ENCODE results near the gene CORIN. TPM values are rescaled to one million over a fixed set of nuclear protein-coding genes. Genes with fewer than 3 reads are reported as not detected.
"Not testable (repeated sequence)": the region's sequence is repeated elsewhere in the genome, so short reads cannot be mapped to it uniquely, and the experiment has no call there.

The CORIN gene
- total RNA-seq, 4 donors from 2014 or later = 0.11 to 0.96 (median 0.21) TPM

DNA sequence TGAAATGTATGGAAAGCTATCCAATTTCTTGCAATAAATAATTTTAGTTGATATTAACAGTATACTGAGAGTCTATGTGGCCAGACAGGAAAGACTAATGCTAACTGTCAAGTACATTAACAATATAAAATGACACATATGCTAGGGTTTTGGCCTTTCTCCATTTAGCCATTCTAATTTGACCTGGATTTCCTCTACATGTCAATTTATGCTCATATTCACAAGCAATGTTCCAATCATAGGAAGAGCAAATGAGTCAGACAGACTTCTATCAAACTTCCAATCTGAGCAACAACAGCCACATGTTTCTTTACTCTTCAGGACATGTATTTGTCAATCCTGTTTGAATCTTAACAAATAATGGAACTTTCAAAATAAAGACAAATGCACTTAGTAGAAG, 53.6 kb downstream of the CORIN start:
- no peak overlapping the region for H3K27ac ChIP-seq
- H3K4me1 ChIP-seq = no peaks in the 10 kb centered on the region
- DNase-seq = no peak
- no peaks in the 10 kb centered on the region for H3K9me3 ChIP-seq
- TF ChIP-seq, protein P1, sequence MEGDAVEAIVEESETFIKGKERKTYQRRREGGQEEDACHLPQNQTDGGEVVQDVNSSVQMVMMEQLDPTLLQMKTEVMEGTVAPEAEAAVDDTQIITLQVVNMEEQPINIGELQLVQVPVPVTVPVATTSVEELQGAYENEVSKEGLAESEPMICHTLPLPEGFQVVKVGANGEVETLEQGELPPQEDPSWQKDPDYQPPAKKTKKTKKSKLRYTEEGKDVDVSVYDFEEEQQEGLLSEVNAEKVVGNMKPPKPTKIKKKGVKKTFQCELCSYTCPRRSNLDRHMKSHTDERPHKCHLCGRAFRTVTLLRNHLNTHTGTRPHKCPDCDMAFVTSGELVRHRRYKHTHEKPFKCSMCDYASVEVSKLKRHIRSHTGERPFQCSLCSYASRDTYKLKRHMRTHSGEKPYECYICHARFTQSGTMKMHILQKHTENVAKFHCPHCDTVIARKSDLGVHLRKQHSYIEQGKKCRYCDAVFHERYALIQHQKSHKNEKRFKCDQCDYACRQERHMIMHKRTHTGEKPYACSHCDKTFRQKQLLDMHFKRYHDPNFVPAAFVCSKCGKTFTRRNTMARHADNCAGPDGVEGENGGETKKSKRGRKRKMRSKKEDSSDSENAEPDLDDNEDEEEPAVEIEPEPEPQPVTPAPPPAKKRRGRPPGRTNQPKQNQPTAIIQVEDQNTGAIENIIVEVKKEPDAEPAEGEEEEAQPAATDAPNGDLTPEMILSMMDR (IDR thresholded peaks at IDR 0.05) = no peak
- TF ChIP-seq POLR2A (IDR thresholded peaks at IDR 0.05) = no peak
- no peaks in the 10 kb centered on the region for H3K27me3 ChIP-seq
- no peaks in the 10 kb centered on the region for H3K36me3 ChIP-seq
- H3K4me3 ChIP-seq (replicated peaks in 1 of 3) = no peak overlapping the region
- intact Hi-C loops (cut with DNase I) = no loop called here

DNA sequence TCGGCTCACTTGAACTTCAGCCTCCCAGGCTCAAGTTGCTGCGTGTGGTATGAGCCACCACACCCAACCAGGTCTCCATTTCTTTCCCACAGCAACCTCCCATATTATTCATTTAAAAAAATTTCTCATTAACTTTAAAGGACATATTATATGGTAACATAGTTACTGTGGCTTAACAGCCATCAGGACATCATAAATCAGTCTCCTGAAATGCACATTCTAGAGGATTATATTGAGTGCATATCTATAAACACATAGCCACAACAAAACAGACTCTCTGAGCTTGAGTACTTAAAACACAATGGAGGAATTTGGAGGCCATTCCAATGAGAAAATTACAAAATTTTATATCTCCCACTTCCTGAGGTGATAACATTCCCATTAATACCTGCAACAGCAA, 61.5 kb downstream of the CORIN start:
- Histone ChIP-seq H3K4me1 (no peaks in the 10 kb centered on the region), H3K9me3 (no peaks in the 10 kb centered on the region), H3K27me3 (no peaks in the 10 kb centered on the region), H3K4me3 (replicated peaks in 1 of 3) (no peak overlapping the region), H3K36me3 (no peaks in the 10 kb centered on the region), H3K27ac (no peak overlapping the region)
- TF ChIP-seq, protein P1 (IDR thresholded peaks at IDR 0.05) = no peak
- TF ChIP-seq POLR2A (IDR thresholded peaks at IDR 0.05) = no peak
- no peak for DNase-seq
- intact Hi-C loops (cut with DNase I) = no loop called here
- 81 to 93% methylated on average over 2 of the region's 2 CpGs for WGBS, 2 donors

DNA sequence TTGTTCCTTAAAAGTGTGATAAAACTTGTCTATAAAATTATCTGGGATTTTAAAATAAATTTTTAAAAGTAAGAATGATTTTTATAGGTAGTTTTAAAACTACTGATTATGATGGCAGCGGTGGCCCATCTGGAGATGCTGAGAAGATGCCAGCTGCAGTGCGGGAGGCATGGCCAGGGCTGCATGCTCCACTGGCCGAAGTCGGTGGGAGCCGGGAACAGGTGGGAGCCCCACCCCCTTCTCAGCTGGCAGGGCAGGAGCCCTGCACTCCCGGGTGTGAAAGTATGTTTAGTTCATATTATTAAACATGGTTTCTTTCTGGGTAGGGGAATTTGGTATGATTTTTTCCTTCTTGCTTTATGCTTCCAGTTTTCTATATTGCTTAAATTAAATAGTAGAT, 63.8 kb downstream of the CORIN start:
- no peak overlapping the region for H3K4me3 ChIP-seq (replicated peaks in 1 of 3)
- no peaks in the 10 kb centered on the region for H3K9me3 ChIP-seq
- TF ChIP-seq, protein P1 (IDR thresholded peaks at IDR 0.05) = no peak
- TF ChIP-seq POLR2A (IDR thresholded peaks at IDR 0.05) = no peak
- 38 to 40% methylated on average over 6 of the region's 6 CpGs for WGBS, 2 donors
- intact Hi-C loops (cut with DNase I) = no loop called here
- no peak overlapping the region for H3K27ac ChIP-seq
- no peaks in the 10 kb centered on the region for H3K36me3 ChIP-seq
- H3K27me3 ChIP-seq = no peaks in the 10 kb centered on the region
- DNase-seq = no peak
- H3K4me1 ChIP-seq = no peaks in the 10 kb centered on the region

DNA sequence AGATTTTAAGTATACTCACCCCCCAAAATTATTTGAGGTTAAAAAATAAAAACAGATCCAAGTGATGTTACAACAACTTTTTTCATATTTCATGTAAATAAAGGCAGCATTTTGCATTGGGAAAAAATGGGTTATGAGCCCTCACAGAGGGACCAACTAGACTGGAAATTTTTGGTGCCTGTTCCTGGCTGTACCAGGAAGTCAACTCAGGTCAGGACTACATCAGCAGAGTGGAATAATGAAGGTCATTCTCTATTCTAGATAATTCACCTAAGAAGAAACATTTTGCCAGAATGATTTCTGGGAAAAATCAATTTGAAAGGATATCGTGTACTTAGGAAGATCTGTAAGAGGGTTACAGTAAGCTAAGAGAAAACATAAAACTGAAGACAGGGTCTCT, 66.8 kb downstream of the CORIN start:
- no peaks in the 10 kb centered on the region for H3K4me1 ChIP-seq
- no peaks in the 10 kb centered on the region for H3K36me3 ChIP-seq
- no peak overlapping the region for H3K27ac ChIP-seq
- 86 to 98% methylated on average over 1 of the region's 1 CpG for WGBS, 2 donors
- H3K27me3 ChIP-seq = no peaks in the 10 kb centered on the region
- no peaks in the 10 kb centered on the region for H3K9me3 ChIP-seq
- H3K4me3 ChIP-seq (replicated peaks in 1 of 3) = no peak overlapping the region
- no peak for TF ChIP-seq POLR2A (IDR thresholded peaks at IDR 0.05)
- TF ChIP-seq, protein P1 (IDR thresholded peaks at IDR 0.05) = no peak
- DNase-seq = no peak
- intact Hi-C loops (cut with DNase I) = no loop called here

DNA sequence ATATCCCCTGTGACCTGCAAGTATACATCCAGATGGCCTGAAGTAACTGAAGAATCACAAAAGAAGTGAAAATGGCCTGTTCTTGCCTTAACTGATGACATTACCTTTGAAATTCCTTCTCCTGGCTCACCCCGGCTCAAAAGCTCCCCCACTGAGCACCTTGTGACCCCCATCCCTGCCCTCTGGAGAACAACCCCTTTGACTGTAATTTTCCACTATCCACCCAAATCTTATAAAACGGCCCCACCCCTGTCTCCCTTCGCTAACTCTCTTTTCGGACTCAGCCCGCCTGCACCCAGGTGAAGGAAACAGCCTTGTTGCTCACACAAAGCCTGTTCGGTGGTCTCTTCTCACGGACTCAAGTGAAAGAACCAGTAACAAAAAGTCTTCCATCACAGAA, 69.9 kb downstream of the CORIN start:
- intact Hi-C loops (cut with DNase I); H3K4me3 ChIP-seq (replicated peaks in 1 of 3); H3K27me3 ChIP-seq; H3K4me1 ChIP-seq; H3K27ac ChIP-seq; DNase-seq; H3K9me3 ChIP-seq; H3K36me3 ChIP-seq: not testable (repeated sequence)
- 80 to 83% methylated on average over 7 of the region's 7 CpGs for WGBS, 2 donors

DNA sequence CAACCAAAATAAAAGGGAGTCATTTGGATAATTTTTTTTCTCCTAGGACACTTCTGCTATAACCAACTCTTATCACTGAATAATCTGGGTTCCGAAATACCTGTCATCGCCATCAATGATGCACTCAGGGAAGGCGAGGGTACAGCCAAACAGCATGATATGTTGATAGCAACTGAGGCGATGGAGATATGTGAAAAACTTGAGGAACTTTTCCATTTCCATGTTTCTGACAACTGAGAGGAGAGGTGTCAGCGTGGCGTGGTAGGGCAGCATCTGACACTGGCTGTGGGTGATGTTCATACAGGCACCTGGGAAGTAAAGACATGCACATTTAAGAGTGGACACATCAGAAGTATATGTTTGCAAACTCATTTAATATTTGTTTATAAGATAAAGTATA, 74.6 kb downstream of the CORIN start:
- no peaks in the 10 kb centered on the region for H3K4me1 ChIP-seq
- H3K4me3 ChIP-seq (replicated peaks in 1 of 3) = no peak overlapping the region
- intact Hi-C loops (cut with DNase I) = no loop called here
- no peak overlapping the region for H3K27ac ChIP-seq
- DNase-seq = no peak
- TF ChIP-seq, protein P1 (IDR thresholded peaks at IDR 0.05) = no peak
- no peak for TF ChIP-seq POLR2A (IDR thresholded peaks at IDR 0.05)
- H3K36me3 ChIP-seq = no peaks in the 10 kb centered on the region
- no peaks in the 10 kb centered on the region for H3K9me3 ChIP-seq
- WGBS, 2 donors = 89 to 91% methylated on average over 6 of the region's 6 CpGs
- no peaks in the 10 kb centered on the region for H3K27me3 ChIP-seq
